RPMI7951 (cell line): ENCODE data around the gene MRPL44. TPM values are rescaled to one million over a fixed set of nuclear protein-coding genes. Genes with fewer than 3 reads are reported as not detected.
"Not testable (repeated sequence)": the region's sequence is repeated elsewhere in the genome, so short reads cannot be mapped to it uniquely, and the experiment has no call there.

Source experiments
- DNase-seq: peaks from one replicate; pipeline ENCODE4 v3.0.0-alpha.2; 2012; ENCODE audit warnings: low read depth
- total RNA-seq: library from RNA; depleted of rRNA; stranded (reverse); fragments of >200 nt; shearing (Covaris generic); gene quantifications from 2 replicates; pipeline ENCODE4 v1.2.3, GENCODE V29; 2014

Gene MRPL44
- total RNA-seq, 1 experiment from 2014 or later: 40.9 TPM

DNA sequence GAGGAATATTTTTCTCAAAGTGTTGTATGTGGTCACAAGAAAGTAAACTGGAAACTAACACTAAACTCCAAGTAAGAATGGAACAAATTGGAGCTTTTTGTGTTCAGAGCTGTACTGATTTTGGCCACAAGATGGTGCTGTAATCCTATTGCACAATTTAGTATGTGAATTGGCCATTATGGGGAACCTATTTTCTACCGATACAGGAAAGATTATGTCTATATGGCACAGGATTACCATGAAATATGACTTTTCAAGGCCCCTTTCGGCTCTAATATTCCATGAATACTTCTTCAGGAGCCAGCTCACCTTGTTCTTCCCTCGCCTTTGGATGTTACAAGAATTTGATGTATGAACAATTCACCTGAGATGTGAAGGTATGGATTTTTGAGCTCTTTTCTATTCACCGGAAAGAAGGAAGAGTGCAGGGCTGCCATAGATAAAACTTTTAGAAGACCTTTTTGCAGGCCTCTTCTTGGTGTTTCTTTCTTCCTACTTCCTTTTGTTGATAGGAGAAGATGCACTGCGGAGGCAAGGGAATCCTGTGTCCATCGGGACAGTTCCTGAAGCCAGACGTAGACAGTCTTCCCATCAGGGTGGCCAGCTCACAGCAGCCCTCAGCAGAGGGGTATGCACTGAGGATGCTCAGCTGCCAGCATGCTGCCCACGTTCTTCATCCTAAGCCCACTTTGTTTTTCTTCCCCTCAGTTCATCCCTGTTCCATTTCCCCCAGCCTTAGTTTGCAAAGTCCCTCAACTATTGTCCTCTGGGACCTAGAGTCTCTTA is 13.3 kb downstream of the MRPL44 start:
- peak; percentile 55 for DNase-seq

DNA sequence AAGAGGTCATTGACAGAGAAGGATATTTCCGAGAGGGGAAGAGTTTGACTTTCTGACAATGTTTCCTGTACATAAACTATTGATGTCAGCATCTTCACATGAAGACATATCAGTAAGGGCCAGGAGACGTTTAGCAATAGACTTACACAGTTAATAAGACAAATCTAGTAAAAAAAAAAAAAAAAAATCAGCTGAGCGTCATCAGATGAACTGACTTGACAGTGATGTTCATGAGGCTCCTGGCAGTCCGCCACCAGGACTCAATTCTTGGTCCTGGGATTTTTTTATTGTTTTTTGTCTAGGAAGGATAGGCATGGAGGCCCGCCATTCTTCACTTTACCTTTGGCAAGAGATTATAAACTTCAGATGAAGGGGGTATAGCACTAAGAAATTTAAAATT is 14.5 kb downstream of the MRPL44 start:
- no peak for DNase-seq

DNA sequence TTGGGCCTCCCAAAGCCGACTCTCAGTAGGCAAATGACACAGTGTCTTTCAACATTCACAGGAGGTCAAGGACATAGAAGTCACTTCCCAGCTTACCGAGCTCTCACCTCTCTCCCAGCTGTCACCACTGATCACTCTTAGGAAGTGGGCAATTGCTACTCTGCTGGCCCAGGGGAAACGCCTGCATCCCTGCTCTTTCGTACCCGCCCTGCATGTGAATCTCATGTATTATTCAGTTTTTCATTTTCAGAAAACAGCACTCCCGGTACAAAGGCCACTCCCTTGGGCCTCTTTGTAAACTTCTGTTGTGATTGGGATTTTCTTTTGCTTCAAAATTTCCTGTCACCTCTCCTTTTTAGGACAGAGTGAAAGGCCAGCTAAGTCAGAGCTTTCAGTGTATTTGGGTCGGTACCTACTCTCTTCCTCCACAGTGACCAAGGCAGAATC is 15.4 kb downstream of the MRPL44 start:
- DNase-seq: no peak

DNA sequence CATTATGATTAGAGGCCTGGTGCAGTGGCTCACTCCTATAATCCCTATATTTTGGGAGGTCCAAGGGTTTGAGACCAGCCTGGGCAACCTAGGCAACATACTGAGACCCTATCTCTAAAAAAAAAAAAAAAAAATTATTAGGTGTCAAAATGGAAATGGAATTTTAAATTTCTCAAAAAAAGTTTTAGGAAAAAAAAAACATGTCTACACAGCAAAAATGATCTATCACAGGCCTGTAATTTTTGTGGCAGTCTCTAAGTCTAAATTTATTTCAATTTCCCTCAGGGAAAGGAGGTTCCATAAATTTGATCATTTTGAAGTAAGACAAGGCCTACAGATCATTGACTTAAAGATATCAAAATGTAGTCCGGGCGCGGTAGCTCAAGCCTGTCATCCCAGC is 16.3 kb downstream of the MRPL44 start:
- DNase-seq: no peak

DNA sequence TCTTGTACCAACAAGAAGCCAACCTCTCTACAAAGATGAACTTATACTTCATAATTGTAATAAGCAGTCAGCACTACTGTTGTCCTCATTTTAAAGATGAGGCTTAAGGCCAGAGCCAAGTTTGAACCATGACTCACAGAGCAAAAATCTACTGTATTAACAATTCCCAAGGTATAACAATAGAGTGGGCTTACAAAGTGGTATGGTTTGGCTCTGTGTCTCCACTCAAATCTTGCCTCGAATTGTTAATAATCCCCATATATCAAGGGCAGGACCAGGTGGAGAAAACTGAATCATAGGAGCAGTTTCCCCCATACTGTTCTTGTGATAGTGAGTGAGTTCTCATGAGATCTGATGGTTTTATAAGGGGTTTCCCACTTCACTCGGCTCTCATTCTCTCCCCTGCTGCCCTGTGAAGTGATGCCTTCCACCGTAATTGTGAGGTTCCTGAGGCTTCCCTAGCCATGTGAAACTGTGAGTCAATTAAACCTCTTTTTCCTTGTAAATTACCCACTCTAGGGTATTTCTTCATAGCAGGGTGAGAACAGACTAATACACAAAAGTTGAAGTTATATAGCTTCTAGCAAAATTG is 19.5 kb downstream of the MRPL44 start:
- DNase-seq: peak; percentile 31

DNA sequence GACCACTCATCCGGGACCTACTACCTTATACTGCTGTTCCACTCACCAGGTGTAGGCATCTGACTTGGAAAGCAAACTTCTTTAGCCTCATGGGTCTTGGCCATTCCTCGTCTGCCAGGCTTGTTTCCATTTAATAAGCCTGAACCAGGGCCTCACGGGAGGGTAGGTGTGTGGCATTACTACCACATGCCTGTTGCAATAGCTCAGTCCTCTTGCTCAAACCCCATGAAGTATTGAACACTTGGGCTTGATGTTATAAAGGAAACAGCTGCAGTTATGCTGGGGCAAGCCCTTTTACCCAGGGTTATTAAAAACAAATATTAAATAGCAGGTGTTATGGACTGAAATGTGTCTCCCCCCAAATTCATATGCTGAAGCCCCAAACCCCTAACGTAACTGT is 21.2 kb downstream of the MRPL44 start:
- no peak for DNase-seq

DNA sequence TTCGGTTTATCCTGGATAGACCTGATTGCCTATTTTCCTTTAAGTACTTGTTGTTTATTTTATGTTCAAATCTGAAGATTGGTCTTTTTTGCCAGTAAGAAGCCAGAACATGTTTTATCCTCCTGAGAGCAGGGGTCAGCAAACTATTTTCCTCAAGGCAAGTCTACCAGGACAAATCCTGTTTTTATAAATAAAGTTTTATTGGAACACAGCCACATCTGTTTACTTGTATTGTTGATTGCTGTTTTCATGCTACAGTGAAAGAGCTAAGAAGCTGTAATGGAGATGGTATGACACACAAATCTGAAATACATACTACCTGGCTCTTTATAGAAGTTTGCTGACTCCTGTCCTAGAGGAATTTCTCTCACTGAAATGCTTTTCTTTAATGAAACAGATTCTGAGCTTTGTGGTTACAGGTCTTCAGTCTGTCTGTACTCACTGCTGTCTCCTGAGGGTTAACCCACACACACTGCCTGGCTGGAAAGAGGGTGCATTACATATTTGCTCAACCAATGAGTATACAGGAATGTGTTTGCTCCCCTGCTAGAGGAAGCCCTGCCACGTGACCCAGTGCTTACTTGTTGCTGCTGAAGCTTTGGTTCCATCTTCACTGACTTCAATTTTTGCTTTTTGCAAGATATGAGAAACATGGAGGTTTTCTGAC is 22.6 kb downstream of the MRPL44 start:
- no peak for DNase-seq

DNA sequence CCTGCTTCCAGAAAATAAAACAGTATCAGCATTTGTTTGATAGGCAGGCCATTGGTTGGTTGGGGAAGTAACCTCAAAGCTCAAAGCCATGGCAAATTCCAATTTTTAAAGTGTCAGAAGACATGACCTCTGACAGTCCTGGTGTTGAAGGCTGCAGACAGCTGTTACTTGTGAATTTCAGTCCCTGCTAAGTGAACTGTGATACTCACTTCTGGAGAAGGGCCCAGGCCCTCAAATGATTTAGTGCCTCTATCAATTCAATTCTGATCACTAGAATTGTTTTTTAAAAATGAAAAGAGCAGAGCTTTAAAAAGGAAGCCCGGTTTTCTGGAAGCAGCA is 23.1 kb downstream of the MRPL44 start:
- no peak for DNase-seq

DNA sequence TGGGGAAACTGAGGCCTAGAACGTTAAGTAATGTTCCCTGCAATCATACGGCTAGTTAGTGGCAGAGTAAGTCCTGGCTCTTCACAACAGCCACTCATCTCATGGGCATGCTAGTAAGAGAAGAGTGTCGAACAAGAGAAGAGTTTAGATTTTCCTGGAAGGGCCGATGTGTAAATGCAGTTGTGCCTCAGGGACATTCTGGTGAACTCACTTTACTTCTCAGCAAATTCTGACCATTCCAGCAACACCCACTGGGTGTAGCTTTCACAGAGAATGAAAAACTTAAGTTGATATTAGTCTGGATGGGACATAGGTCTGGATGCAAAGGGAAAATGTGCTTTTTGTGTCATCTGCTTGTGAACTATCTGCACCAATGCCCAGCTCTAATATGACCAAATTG is 23.5 kb downstream of the MRPL44 start:
- DNase-seq: no peak

DNA sequence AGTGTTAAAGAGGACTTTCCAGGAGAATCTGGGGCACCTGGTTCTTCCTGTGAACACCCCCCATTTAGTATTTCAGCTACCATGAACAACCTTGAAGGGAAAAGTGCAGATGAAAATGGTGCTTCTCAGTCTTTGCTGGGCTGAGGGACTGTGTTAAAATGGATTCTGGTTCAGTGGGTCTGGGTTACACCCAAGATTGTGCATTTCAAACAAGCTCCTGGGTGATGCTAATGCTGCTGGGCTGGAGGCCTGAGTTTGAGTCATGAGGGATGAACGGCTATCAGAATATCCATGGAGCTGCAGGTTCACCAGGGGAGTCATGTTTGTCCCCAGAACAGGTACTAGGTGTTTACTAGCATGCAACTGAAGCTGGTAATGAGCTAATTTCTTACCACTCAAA is 24.0 kb downstream of the MRPL44 start:
- DNase-seq: no peak

DNA sequence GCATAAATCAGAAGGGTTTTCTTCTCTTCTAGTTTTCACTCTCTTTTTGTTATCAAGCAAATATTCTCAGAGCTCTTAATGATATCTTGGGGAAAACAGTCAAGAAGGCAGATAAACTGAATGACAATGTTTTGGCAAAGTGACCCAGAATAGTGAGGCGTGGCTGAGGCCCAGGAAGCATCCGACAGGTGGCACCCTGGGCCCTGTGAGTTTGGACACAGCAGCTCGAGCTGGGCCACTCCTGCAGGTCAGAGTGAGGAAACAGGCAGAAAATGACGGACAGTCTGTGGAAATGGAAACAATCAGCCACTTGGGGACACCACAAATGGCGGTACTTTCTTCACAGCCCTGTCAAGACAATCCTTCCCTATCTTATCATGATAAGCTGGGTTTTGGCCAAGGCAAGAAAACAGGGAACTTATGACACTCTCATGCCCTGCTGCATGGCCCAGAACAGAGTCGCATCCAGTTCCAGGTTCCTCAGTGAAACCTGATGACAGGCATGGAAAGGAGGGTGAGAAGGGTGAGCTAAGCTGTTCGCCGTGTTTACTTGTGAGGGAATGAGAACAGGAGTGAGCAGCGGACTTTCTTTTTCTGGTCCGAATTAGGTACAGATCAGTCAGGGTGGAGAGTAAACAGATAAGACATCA is 32.1 kb downstream of the MRPL44 start:
- DNase-seq: no peak

DNA sequence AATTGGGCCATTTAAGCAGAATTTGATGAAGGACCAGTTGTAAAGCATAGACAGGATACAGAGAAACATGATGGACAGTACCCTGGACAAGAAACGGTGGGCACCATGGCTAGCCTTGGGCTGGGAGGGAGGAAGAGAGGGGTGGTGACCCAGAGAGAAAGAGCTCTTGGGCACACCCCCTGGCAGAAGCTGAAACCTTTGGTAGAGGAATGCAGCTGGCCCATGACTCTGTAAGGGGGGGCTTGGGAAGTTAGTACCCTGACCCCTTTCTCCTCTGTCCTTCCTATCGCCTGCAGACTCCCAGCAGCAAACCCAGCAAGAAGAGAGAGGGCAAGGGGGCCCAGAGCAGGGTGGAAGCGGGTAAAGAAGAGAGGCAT is 32.6 kb downstream of the MRPL44 start:
- DNase-seq: no peak

DNA sequence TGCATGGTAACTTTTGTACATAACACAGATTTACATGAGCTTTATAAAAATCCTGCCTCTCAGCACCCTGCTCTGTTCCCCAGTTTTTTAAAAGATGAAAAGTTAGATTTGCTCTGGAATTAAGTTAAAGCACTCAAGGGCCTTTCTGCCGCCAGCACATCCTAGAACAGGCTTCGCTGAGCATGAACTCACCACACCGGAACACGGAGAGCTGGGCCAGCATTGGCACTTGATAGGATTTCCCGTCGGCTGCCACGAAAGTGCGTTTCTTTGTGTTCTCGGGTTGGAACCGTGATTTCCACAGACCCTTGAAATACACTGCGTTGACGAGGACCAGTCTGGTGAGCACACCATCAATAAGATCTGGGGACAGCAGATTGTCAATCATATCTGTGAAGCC is 34.3 kb downstream of the MRPL44 start:
- DNase-seq: no peak

DNA sequence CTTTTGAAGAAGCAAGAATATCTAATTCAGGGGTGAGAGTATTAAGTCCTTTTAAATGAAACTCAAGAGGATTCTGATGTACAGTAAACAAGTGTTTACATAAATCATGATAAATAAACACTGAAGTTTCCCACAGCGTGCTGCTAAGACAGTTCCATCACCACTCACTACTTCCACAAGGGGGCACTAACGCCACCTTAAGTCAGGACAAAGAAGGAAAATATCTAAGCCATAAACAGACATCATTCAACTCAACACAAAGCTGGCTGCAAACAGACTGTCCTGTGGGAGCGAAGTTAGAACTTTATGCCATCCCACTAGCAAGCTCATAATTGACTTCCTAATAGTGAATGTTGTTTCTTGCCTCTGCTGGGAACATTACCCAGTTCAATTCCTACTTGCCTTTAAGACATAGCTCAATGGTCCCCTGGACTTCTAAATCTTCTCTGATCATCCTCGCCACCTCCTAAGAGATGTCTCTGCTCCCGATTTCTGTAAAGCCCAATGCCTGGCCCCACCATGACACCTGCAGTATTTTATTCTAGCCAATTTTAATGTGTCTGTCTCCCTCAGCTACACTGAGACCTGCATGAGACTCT is 36.5 kb downstream of the MRPL44 start:
- peak; percentile 71 for DNase-seq

DNA sequence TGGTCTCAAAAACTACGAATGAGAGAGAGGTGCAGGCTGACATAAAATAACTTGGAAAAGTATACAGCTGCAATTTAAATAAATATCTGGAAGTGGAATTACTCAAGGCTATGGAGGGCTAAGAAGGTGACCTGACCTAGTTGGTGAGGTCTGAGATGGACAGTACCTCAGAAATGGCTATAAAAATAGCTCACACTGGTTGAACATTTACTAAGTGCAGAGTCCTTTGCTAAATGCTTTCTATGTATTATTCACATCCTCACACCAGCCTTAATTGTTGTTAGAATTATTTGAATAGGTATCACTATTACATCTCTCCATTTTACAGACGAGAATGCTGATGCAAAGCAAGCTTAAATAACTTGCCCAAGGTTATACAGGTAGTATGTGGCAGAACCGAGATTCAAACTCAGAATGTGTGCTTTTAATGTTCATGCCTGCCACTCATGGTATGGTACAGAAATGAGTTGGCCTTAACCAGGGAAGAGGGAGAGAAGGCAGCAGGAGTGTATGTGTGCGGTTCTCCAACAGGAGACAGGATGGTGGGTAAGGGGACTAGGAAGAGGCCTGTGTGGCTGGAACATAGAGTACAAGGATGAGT is 37.4 kb downstream of the MRPL44 start:
- DNase-seq: no peak

DNA sequence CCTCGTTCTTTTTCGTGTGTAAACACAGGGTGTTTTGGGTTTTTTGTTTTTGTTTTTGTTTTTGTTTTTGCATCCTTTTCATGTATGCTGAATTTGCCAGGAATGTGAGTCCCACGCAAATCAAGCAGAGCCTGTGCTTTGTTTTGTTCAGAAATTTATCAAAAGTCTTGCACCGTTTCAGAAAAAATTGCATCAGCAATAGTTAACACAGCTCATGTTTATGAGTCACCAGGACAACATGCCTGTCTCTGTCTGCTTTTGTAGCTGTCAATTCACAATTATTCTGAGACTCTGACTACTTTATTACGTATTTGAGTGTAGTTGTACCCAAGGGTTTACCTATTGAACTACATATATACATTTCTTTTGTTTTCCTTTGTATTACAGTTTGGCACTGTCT is 38.3 kb downstream of the MRPL44 start:
- peak; percentile 60 for DNase-seq

DNA sequence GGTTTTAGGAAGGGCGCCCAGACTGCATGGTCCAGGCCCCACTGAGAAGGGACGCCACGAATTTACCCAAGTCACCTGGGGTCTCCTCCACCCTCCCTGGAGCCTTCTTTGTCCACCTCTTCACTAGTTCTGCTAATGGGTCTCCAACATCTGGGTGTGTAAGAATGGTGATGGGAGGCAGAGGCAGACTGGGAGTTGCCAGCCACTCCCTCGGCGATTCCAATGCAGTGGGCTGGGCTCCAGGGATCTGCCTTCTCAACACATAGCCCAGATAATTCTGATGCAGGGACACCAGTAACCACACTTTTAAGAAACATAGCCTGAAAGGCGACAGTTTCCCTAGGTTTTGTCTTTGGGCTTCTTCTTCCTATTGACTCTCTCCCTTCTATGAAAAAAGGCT is 39.1 kb downstream of the MRPL44 start:
- no peak for DNase-seq

DNA sequence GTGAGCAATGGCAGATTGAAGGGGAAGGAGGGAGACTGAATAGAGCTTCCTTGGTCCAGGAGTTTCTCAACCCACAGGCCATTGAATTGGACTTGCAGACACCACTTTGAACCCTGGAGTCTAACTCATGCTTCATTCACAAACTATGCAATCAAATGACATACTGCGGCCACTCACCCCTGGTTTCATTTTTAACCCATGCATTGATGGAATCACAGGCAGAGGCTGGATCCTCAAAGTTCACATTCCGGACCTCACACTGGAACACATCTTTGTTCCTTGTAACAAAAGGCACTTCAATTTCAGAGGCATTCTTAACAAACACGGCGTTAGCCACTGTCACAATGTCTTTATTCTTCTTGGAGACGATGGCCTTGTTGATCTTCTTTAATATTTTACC is 40.7 kb downstream of the MRPL44 start:
- DNase-seq: peak; percentile 31

DNA sequence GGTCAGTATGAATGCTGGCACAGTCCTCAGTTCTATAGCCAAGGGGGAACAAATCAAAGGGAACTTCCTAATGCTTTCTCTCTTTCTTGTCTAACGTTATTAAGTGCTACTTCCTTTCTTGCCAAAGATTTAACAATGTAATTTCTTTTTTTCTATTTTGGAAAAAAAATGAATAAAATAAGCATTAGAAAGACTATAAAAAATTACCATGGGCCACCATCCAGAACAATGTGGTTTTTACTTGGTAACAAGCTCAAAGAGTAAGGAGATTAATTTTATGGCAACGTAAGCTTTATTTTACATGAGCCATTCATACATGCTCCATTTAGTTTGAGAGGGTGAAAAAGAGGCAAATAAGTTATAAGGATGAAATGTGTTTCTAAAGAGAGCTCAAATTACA is 41.7 kb downstream of the MRPL44 start:
- DNase-seq: no peak

DNA sequence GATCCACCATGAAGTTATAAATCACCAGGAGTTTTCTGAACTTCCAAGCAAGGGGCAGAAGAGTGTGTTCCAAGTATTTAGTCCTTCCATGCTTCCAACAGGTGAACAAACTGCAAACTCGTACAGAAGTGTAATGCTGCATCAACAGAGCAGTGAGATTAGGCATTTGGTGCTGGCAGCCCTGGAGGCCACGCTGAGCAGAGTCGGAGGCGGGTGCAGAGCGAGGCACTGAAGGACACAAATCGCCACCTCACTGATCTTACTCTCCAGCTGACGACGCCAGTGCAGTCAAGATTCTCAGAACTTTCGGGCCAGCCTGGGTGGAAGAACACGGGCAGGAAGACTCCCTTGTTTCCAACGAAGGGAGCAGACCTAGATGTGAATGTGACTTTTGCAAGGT is 42.6 kb downstream of the MRPL44 start:
- DNase-seq: no peak

DNA sequence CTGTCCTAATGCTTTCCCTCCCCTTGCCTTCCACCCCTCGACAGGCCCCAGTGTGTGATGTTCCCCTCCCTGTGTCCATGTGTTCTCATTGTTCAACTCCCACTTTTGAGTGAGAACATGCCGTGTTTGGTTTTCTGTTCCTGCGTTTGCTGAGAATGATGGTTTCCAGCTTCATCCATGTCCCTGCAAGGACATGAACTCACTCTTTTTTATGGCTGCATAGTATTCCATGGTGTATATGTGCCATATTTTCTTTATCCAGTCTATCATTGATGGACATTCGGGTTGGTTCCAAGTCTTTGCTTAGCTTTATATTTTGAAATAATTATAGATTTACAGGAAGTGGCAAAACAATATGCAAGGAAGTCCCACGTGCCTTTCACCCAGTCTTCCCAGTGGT is 43.4 kb downstream of the MRPL44 start:
- DNase-seq: not testable (repeated sequence)

DNA sequence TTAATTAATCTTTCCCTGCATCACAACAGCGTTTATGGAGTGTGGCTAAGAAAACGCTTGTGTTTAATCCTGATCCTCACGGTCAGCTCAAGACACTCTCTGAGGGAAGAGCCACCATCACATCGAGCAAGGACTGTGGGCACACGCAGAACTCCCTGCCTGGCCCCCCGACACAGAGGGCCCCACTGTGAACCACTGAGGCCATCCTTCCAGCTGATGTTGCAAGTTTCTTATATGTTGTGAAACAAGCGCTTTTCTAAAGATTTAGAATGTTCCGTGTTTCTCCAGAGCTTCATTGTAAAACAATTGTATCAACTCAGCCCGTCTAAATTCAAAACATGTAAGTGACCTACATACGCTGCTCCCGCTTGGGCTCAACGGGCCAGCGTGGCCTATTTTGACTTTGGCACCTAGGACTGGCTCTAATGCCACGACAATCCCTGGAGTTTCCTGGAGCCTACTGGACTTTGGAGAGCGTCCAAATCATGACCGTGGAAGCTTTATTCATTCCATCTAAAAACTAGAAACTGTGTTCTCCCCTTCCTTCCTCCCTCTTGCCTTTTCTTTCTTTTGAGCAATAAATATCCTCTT is 46.9 kb downstream of the MRPL44 start:
- DNase-seq: no peak
